Lung (tissue), 12 donors: ENCODE measurements around the gene NFX1. TPM values are rescaled to one million over a fixed set of nuclear protein-coding genes. Genes with fewer than 3 reads are reported as not detected.

Experiments
- ATAC-seq: fragments of 200-7000 bp; cut with Tn5 transposase; one replicate; pipeline ENCODE4 v1.9.1; 2020; ENCODE audit warnings: moderate number of reproducible peaks; ENCODE audit not compliant: insufficient read depth, low FRiP score
- DNase-seq, 3 donors: peaks; one replicate each; pipeline ENCODE4 v3.0.0-alpha.2; 2013 to 2017
- H3K27ac ChIP-seq, 2 donors: one replicate each; pipeline ENCODE4 v1.5.1; 2013; ENCODE audit warnings: mild to moderate bottlenecking in 2 of 2, moderate library complexity in 2 of 2, control low read depth in 1 of 2, inconsistent platforms in 1 of 2, low read depth in 1 of 2, low read length in 1 of 2
- H3K27me3 ChIP-seq, 3 donors: one replicate each; pipeline ENCODE4 v1.5.1; 2013; ENCODE audit warnings: low read length in 2 of 3; ENCODE audit not compliant: control insufficient read depth in 3 of 3, insufficient read depth in 3 of 3
- H3K36me3 ChIP-seq, 4 donors: one replicate each; pipeline ENCODE4 v1.5.1; 2013; ENCODE audit warnings: low read length in 4 of 4, mild to moderate bottlenecking in 1 of 4, moderate library complexity in 1 of 4; ENCODE audit not compliant: control insufficient read depth in 4 of 4, insufficient read depth in 4 of 4
- H3K4me1 ChIP-seq, 5 donors: one replicate each; pipeline ENCODE4 v1.5.1; 2013; ENCODE audit warnings: low read length in 5 of 5, mild to moderate bottlenecking in 2 of 5, moderate library complexity in 1 of 5; ENCODE audit not compliant: control insufficient read depth in 5 of 5, insufficient read depth in 5 of 5
- H3K4me3 ChIP-seq: one replicate; pipeline ENCODE4 v1.5.1; 2013; ENCODE audit warnings: mild to moderate bottlenecking, control low read depth, moderate library complexity
- H3K9ac ChIP-seq, 2 donors: one replicate each; pipeline ENCODE4 v1.5.1; 2013; ENCODE audit warnings: low read length in 2 of 2, control low read depth in 1 of 2; ENCODE audit not compliant: insufficient read depth in 1 of 2
- H3K9me3 ChIP-seq, 4 donors: one replicate each; pipeline ENCODE4 v1.5.1; 2013; ENCODE audit warnings: low read length in 3 of 4, mild to moderate bottlenecking in 1 of 4, moderate library complexity in 1 of 4; ENCODE audit not compliant: control insufficient read depth in 4 of 4, insufficient read depth in 3 of 4
- WGBS, 2 donors: extraction: QIAGEN DNeasy Blood & Tissue Kit; methylation state at CpG; one replicate each; pipeline ENCODE4 v1.1.7; 2013; 5-methylcytosine and 5-hydroxymethylcytosine counted together
- polyA plus RNA-seq, 2 donors: library from polyadenylated mRNA; stranded (reverse); fragments of 200-250 nt; gene quantifications; one replicate each; pipeline ENCODE4 v1.2.1, GENCODE V29; 2013
- total RNA-seq, 2 donors: library from RNA; depleted of rRNA in 1 of 2; stranded (reverse); fragments of >200 nt in 1 of 2; gene quantifications; one replicate each; pipeline ENCODE4 v1.2.1, GENCODE V29; 2014 to 2021
- TF ChIP-seq, protein P1 (sequence below): IDR thresholded peaks from 2 replicates; pipeline ENCODE4 v1.5.1; 2012; ENCODE audit warnings: mild to moderate bottlenecking; ENCODE audit errors: control extremely low read depth, extremely low read depth
- donor health status: control.
- donor health status: control.
- donor health status: Bipolar disorder and iron deficiency.
- donor health status: healthy.
- donor health status: DM: yes; HTN: yes; CAD: no.

NFX1 gene
- total and polyA plus RNA-seq, 4 donors, result 13.1 to 43.4 (median 26.3) TPM

DNA sequence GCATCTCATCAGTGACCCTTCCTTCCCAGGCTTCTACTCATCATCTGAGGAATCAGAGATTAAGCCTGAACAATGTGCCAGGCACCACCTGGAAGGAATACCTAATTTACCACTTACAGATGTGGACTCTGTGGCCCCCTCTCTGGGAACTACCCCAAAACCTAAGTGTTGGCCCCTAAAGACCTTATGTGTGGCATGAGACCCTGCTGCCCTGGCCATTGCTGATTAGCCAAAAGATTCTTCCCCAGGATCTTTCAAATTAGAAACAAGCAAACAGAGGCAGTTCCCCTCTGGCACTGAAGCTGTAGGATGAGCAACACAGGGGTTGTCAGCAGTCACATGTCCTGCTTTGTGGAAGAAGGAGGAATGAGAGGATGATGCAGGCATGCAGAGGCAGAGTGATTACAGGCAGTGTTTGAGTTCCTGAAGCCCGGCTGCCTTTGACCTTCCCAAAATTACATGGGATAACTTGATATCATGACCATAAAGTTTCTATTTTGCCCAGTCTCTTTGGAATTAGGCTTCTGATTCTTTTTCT lies 39.8 kb upstream of the NFX1 start:
- Histone ChIP-seq H3K9me3 (no peaks in the 10 kb centered on the region), H3K9ac (no peak overlapping the region), H3K27ac (no peak overlapping the region), H3K4me1 (no peaks in the 10 kb centered on the region), H3K4me3 (no peak overlapping the region), H3K36me3 (peaks cover 9 to 33% (median 21%) of the 10 kb centered on the region in 4 donors), H3K27me3 (peaks cover 0 to 3% (median 0%) of the 10 kb centered on the region in 3 donors)
- no peak for DNase-seq
- no peak for ATAC-seq
- WGBS, 2 donors, result 71 to 86% methylated on average over 1 of the region's 1 CpG
- TF ChIP-seq, protein P1, sequence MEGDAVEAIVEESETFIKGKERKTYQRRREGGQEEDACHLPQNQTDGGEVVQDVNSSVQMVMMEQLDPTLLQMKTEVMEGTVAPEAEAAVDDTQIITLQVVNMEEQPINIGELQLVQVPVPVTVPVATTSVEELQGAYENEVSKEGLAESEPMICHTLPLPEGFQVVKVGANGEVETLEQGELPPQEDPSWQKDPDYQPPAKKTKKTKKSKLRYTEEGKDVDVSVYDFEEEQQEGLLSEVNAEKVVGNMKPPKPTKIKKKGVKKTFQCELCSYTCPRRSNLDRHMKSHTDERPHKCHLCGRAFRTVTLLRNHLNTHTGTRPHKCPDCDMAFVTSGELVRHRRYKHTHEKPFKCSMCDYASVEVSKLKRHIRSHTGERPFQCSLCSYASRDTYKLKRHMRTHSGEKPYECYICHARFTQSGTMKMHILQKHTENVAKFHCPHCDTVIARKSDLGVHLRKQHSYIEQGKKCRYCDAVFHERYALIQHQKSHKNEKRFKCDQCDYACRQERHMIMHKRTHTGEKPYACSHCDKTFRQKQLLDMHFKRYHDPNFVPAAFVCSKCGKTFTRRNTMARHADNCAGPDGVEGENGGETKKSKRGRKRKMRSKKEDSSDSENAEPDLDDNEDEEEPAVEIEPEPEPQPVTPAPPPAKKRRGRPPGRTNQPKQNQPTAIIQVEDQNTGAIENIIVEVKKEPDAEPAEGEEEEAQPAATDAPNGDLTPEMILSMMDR, result no peak

GRCh38 chr9:33254211-33254610 lies 36.1 kb upstream of the NFX1 start:
- 96% methylated on average over 4 of the region's 4 CpGs for whole genome bisulfite sequencing, 2 donors
- Histone ChIP-seq H3K4me3 (no peak overlapping the region), H3K9ac (no peak overlapping the region), H3K27me3 (no peaks in the 10 kb centered on the region), H3K36me3 (peaks cover 17 to 51% (median 37%) of the 10 kb centered on the region in 4 donors), H3K27ac (no peak overlapping the region), H3K4me1 (no peaks in the 10 kb centered on the region), H3K9me3 (no peaks in the 10 kb centered on the region)
- no peak for DNase-seq
- TF ChIP-seq, protein P1, result no peak
- ATAC-seq, result no peak

- no peak for ATAC-seq
- Histone ChIP-seq H3K27ac (no peak overlapping the region), H3K4me3 (no peak overlapping the region), H3K27me3 (no peaks in the 10 kb centered on the region), H3K9ac (no peak overlapping the region), H3K9me3 (no peaks in the 10 kb centered on the region), H3K36me3 (peaks cover 22 to 58% (median 43%) of the 10 kb centered on the region in 4 donors), H3K4me1 (no peaks in the 10 kb centered on the region)
- 96 to 97% methylated on average over 8 of the region's 8 CpGs for WGBS, 2 donors
- no peak for DNase-seq
- TF ChIP-seq, protein P1, result no peak
Measured at GRCh38 chr9:33255014-33255413, 35.3 kb upstream of the NFX1 start.

DNA sequence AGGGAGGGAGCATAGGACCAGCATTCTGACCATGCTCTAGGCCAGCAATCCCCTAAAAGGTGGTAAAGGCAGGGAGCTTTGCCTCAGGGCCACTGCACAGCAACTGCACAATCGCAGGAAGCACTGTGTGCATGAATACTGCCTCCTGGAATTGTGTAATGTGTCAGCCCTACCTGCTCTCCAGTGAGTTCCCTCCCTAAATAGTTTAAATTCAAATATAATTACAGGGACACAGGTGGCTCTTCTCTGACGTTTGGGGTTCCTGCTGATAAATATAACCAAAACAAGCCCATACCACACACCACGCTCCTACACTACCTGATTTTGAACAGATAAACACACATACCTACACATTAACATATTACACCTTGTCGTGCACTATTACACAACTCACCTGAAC lies 34.8 kb upstream of the NFX1 start:
- H3K9ac ChIP-seq, result no peak overlapping the region
- WGBS, 2 donors, result 89 to 94% methylated on average over 4 of the region's 4 CpGs
- no peak overlapping the region for H3K27ac ChIP-seq
- peaks cover 22 to 62% (median 47%) of the 10 kb centered on the region in 4 donors for H3K36me3 ChIP-seq
- H3K4me1 ChIP-seq, result no peaks in the 10 kb centered on the region
- DNase-seq, result no peak
- TF ChIP-seq, protein P1, result no peak
- no peak for ATAC-seq
- no peak overlapping the region for H3K4me3 ChIP-seq
- no peaks in the 10 kb centered on the region for H3K27me3 ChIP-seq
- H3K9me3 ChIP-seq, result no peaks in the 10 kb centered on the region
